Mucosa of descending colon (tissue), 3 donors: ENCODE data around the gene SNTB2. TPM values are rescaled to one million over a fixed set of nuclear protein-coding genes. Genes with fewer than 3 reads are reported as not detected.
"Not testable (repeated sequence)": the region's sequence is repeated elsewhere in the genome, so short reads cannot be mapped to it uniquely, and the experiment has no call there.

ENCODE experiments used
- ATAC-seq: fragments of 200-7000 bp; cut with Tn5 transposase; one replicate; pipeline ENCODE4 v1.9.1; 2020; ENCODE audit warnings: mild to moderate bottlenecking, moderate library complexity
- DNase-seq, 3 donors: peaks; one replicate each; pipeline ENCODE4 v3.0.0-alpha.2; 2020
- H3K36me3 ChIP-seq: fragments of 200-600 bp; one replicate; pipeline ENCODE4 v1.8.0; 2021; ENCODE audit warnings: low read depth, mild to moderate bottlenecking
- H3K4me1 ChIP-seq: fragments of 200-600 bp; one replicate; pipeline ENCODE4 v1.8.0; 2021; ENCODE audit warnings: low read depth, mild to moderate bottlenecking
- H3K4me3 ChIP-seq: fragments of 200-600 bp; one replicate; pipeline ENCODE4 v1.8.0; 2021; ENCODE audit warnings: mild to moderate bottlenecking
- H3K9me3 ChIP-seq: fragments of 200-600 bp; one replicate; pipeline ENCODE4 v1.8.0; 2021; ENCODE audit warnings: mild to moderate bottlenecking
- intact Hi-C, 2 donors: fragments of 100-400 bp; cut with DNase I in 1 of 2; cut with micrococcal nuclease in 1 of 2; formaldehyde crosslinking; loops; one replicate each; pipeline versions ENCODE4 v1.11.0 to v1.11.1; 2022; cut with DNase I, micrococcal nuclease
- long read RNA-seq, 2 donors: library from polyadenylated mRNA; unstranded; transcript quantifications; one replicate each; pipeline ENCODE4 v2.0.0, GENCODE V29; 2019 to 2021
- total RNA-seq, 3 donors: library from RNA; stranded (reverse); fragmentation: NEBNext Ultra II Directional in 2 of 3; extraction: Animal tissue kit (Norgen Biotek cat#: 25700) in 2 of 3; gene quantifications; one replicate each; pipeline versions ENCODE4 v1.2.1 to v1.2.4, GENCODE V29; 2021 to 2023
- TF ChIP-seq, protein P1 (sequence below): fragments of 200-600 bp; IDR thresholded peaks from one replicate; pipeline ENCODE4 v1.8.0; 2022; ENCODE audit warnings: antibody characterized with exemption, mild to moderate bottlenecking
- donor health status: DM: no; HTN: no; CAD: no; lungs with moderate emphysema.
- donor health status: DM: no; HTN: no; CAD: no.
- donor health status: DM: no; HTN: yes; CAD: no.

Gene SNTB2
- 10 to 100 TPM; 28.7 to 50.9 (median 34.0) TPM for total RNA-seq
- long read RNA-seq, donor 1, full-length matches to known transcripts, result 24 of 31 reads
- long read RNA-seq, donor 1, partial matches to known transcripts, result 2 of 31 reads
- long read RNA-seq, donor 1, other reads (novel, unspliced or antisense), result 5 of 31 reads
- long read RNA-seq, donor 2, partial matches to known transcripts, result 0 of 1 reads
- long read RNA-seq, donor 2, other reads (novel, unspliced or antisense), result 1 of 1 reads

DNA sequence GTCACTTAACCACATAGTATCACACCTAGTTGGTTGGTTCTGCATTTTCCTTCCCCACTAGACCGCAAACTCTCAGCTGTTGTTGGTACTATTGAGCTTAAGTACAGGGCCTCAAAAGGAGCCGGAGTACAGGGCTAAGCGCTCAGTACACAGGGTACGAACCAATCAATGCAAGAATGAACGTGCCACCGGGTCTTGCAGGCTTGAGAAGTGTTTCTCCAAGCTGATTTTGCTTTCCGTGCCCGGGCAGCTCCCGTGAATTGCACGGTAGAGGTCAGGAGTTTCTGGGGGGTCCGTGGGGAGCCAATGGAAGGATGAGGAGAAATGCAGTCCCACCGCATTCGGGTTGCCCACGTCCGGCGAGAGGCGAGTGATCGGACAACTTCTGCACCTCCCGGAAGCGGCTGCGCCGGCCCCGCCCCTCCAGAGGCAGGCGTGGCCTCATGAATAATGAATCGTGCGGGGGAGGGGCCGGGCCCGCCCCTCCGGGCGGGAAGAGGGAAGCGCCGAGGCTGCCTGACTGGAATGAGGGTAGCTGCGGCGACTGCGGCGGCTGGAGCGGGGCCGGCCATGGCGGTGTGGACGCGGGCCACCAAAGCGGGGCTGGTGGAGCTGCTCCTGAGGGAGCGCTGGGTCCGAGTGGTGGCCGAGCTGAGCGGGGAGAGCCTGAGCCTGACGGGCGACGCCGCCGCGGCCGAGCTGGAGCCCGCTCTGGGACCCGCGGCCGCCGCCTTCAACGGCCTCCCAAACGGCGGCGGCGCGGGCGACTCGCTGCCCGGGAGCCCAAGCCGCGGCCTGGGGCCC lies at the start of gene SNTB2:
TSS of gene SNTB2 (plus strand) at position 523 of the 804 bp plus-strand sequence. CDS start at position 526, 3 bp downstream.
- ATAC-seq, result peak; percentile 96
- H3K36me3 ChIP-seq, result no peaks in the 10 kb centered on the region
- H3K9me3 ChIP-seq, result no peaks in the 10 kb centered on the region
- H3K4me3 ChIP-seq, result peak within 1 kb of the TSS; percentile 59
- DNase-seq, result peak; percentile 97 to 98 (median 97)
- peaks cover 19% of the 10 kb centered on the region for H3K4me1 ChIP-seq
- intact Hi-C loops, result no loop called here
- TF ChIP-seq, protein P1, sequence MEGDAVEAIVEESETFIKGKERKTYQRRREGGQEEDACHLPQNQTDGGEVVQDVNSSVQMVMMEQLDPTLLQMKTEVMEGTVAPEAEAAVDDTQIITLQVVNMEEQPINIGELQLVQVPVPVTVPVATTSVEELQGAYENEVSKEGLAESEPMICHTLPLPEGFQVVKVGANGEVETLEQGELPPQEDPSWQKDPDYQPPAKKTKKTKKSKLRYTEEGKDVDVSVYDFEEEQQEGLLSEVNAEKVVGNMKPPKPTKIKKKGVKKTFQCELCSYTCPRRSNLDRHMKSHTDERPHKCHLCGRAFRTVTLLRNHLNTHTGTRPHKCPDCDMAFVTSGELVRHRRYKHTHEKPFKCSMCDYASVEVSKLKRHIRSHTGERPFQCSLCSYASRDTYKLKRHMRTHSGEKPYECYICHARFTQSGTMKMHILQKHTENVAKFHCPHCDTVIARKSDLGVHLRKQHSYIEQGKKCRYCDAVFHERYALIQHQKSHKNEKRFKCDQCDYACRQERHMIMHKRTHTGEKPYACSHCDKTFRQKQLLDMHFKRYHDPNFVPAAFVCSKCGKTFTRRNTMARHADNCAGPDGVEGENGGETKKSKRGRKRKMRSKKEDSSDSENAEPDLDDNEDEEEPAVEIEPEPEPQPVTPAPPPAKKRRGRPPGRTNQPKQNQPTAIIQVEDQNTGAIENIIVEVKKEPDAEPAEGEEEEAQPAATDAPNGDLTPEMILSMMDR, result no peak

- peaks cover 2% of the 10 kb centered on the region for H3K36me3 ChIP-seq
- ATAC-seq, result no peak
- intact Hi-C loops, result no loop called here
Observed at GRCh38 chr16:69138608-69139007, 48.4 kb upstream of the SNTB2 start.

DNA sequence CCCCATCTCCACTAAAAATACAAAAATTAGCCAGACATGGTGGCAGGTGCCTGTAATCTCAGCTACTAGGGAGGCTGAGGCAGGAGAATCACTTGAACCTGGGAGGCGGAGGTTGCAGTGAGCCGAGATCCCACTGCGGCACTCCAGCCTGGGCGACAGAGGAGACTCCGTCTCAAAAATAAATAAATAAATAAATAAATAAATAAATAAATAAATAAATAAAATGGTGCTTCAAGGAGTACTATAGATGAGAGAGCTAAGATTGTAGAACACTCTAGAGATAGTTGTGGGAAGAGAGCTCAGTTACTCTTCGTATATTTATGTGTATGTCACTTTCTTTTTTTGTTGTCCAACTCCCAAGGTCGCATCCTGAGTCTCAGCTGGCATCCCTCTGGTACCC lies 47.5 kb upstream of the SNTB2 start:
- ATAC-seq, H3K4me1 ChIP-seq, H3K36me3 ChIP-seq, H3K9me3 ChIP-seq, intact Hi-C loops, DNase-seq, H3K4me3 ChIP-seq: not testable (repeated sequence)

More at GRCh38 chr16:69138608-69139007, 48.4 kb upstream of the SNTB2 start:
- DNase-seq, result no peak
- TF ChIP-seq, protein P1, result no peak
- Histone ChIP-seq H3K9me3 (no peaks in the 10 kb centered on the region), H3K4me1 (peaks cover 9% of the 10 kb centered on the region), H3K4me3 (no peak overlapping the region)

- H3K4me3 ChIP-seq, result no peak overlapping the region
- no peak for ATAC-seq
- H3K36me3 ChIP-seq, result peaks cover 4% of the 10 kb centered on the region
- no peaks in the 10 kb centered on the region for H3K4me1 ChIP-seq
- no peak for DNase-seq
- TF ChIP-seq, protein P1, result no peak
- H3K9me3 ChIP-seq, result no peaks in the 10 kb centered on the region
- intact Hi-C loops, result no loop called here
Observed at GRCh38 chr16:69141014-69141413, 46.0 kb upstream of the SNTB2 start.

DNA sequence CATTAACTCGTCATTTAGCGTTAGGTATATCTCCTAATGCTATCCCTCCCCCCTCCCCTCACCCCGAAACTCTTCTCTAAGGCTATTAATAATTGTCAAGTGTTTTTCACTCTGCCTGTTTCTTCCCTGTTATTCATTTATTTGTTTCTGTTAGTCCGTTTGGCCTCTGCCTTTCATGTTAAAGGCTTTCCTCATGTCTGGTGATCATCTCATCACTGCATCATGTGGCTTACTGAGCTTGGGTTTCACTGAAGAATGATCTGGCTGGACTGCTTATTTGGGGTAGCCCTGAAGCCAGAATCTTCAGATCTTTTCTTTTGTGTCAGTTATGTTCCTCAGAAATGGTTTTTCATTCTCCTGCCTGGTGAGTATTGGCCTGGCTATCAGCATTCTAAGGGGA lies 45.0 kb upstream of the SNTB2 start:
- no peak for DNase-seq
- Histone ChIP-seq H3K4me3 (no peak overlapping the region), H3K4me1 (no peaks in the 10 kb centered on the region), H3K36me3 (peaks cover 4% of the 10 kb centered on the region), H3K9me3 (no peaks in the 10 kb centered on the region)
- no peak for ATAC-seq
- intact Hi-C loops, result no loop called here
- TF ChIP-seq, protein P1, result no peak

GRCh38 chr16:69143116-69143515 lies 43.8 kb upstream of the SNTB2 start:
- no peaks in the 10 kb centered on the region for H3K4me1 ChIP-seq
- DNase-seq, result peak; percentile 57 to 65 (median 58)
- peaks cover 4% of the 10 kb centered on the region for H3K36me3 ChIP-seq
- peak; percentile 100 for ATAC-seq
- TF ChIP-seq, protein P1, result peak; percentile 20
- intact Hi-C loops, result no loop called here
- H3K4me3 ChIP-seq, result no peak overlapping the region
- H3K9me3 ChIP-seq, result no peaks in the 10 kb centered on the region
